Activated CD4-positive, alpha-beta T cell treated with anti-CD3 and anti-CD28 coated beads for 24 hours (primary cell): ENCODE measurements around the gene A4GALT.
"Not testable (repeated sequence)": the region's sequence is repeated elsewhere in the genome, so short reads cannot be mapped to it uniquely, and the experiment has no call there.

Experiments
- DNase-seq, 2 donors: peaks; one replicate each; pipeline ENCODE4 v3.0.0-alpha.2; 2020; ENCODE audit warnings: low read depth in 2 of 2

A4GALT gene

GRCh38 chr22:42720263-42721044 lies at the start of gene A4GALT:
Gene A4GALT (minus strand): TSS chr22:42720870. CDS start chr22:42693951, 26,919 bp downstream.
- no peak for DNase-seq

- no peak for DNase-seq
Measured at GRCh38 chr22:42770448-42770726, 49.7 kb upstream of the A4GALT start.

GRCh38 chr22:42769574-42770447 lies 49.1 kb upstream of the A4GALT start:
- no peak for DNase-seq

- DNase-seq: no peak
Measured at GRCh38 chr22:42769238-42769573, 48.5 kb upstream of the A4GALT start.

GRCh38 chr22:42768385-42769035 lies 47.8 kb upstream of the A4GALT start:
- no peak for DNase-seq

- no peak for DNase-seq
Measured at GRCh38 chr22:42766860-42767259, 46.2 kb upstream of the A4GALT start.

GRCh38 chr22:42764895-42765363 lies 44.3 kb upstream of the A4GALT start:
- no peak for DNase-seq

GRCh38 chr22:42763965-42764480 lies 43.4 kb upstream of the A4GALT start:
- no peak for DNase-seq

- no peak for DNase-seq
Measured at GRCh38 chr22:42760806-42761565, 40.3 kb upstream of the A4GALT start.

GRCh38 chr22:42758931-42759629 lies 38.4 kb upstream of the A4GALT start:
- no peak for DNase-seq

GRCh38 chr22:42755553-42755952 lies 34.9 kb upstream of the A4GALT start:
- not testable (repeated sequence) for DNase-seq

GRCh38 chr22:42755121-42755520 lies 34.5 kb upstream of the A4GALT start:
- not testable (repeated sequence) for DNase-seq

- DNase-seq: no peak
Measured at GRCh38 chr22:42754658-42755057, 34.0 kb upstream of the A4GALT start.

- no peak for DNase-seq
Measured at GRCh38 chr22:42752912-42753311, 32.2 kb upstream of the A4GALT start.

- no peak for DNase-seq
Measured at GRCh38 chr22:42752230-42752746, 31.6 kb upstream of the A4GALT start.

- DNase-seq: not testable (repeated sequence)
Measured at GRCh38 chr22:42750421-42750820, 29.8 kb upstream of the A4GALT start.

- no peak for DNase-seq
Measured at GRCh38 chr22:42747701-42748513, 27.2 kb upstream of the A4GALT start.

GRCh38 chr22:42745118-42745517 lies 24.4 kb upstream of the A4GALT start:
- DNase-seq: no peak

- no peak for DNase-seq
Measured at GRCh38 chr22:42743501-42743991, 22.9 kb upstream of the A4GALT start.

GRCh38 chr22:42742940-42743339 lies 22.3 kb upstream of the A4GALT start:
- DNase-seq: no peak
